GM18511 (cell line): Measurements from ENCODE around the gene ICAM5.
"Not testable (repeated sequence)": the region's sequence is repeated elsewhere in the genome, so short reads cannot be mapped to it uniquely, and the experiment has no call there.

Experiments used
- ATAC-seq: cut with Tn5 transposase; IDR thresholded peaks from one replicate; pipeline ENCODE4 v1.9.1; 2021; ENCODE audit warnings: mild to moderate bottlenecking, moderate library complexity; ENCODE audit not compliant: unreplicated experiment

The ICAM5 gene

GRCh38 chr19:10269333-10270179 is 20.2 kb upstream of the ICAM5 start:
- ATAC-seq = no peak

GRCh38 chr19:10270180-10270615 is 19.6 kb upstream of the ICAM5 start:
- ATAC-seq = peak; percentile 42

DNA sequence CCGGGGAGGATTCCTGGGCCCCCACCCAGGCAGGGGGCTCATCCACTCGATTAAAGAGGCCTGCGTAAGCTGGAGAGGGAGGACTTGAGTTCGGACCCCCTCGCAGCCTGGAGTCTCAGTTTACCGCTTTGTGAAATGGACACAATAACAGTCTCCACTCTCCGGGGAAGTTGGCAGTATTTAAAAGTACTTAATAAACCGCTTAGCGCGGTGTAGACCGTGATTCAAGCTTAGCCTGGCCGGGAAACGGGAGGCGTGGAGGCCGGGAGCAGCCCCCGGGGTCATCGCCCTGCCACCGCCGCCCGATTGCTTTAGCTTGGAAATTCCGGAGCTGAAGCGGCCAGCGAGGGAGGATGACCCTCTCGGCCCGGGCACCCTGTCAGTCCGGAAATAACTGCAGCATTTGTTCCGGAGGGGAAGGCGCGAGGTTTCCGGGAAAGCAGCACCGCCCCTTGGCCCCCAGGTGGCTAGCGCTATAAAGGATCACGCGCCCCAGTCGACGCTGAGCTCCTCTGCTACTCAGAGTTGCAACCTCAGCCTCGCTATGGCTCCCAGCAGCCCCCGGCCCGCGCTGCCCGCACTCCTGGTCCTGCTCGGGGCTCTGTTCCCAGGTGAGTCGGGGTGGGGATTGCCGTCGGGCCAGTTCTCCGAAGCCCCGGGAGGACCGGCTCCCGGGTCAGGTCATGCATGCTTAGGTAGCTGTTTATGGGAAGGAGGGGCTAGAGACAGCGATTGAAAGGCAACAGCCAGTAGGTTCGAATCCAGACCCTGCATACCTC is 18.9 kb upstream of the ICAM5 start, which contains the start of gene ICAM1:
ICAM1 (plus strand) TSS at position 505 of the 779 bp plus-strand sequence; CDS start at position 545, 40 bp downstream.
- ATAC-seq = peak; percentile 68

- ATAC-seq = peak; percentile 42
These were observed 18.1 kb upstream of the ICAM5 start for GRCh38 chr19:10271543-10272086.

GRCh38 chr19:10274589-10274988 is 15.2 kb upstream of the ICAM5 start:
- ATAC-seq = no peak

DNA sequence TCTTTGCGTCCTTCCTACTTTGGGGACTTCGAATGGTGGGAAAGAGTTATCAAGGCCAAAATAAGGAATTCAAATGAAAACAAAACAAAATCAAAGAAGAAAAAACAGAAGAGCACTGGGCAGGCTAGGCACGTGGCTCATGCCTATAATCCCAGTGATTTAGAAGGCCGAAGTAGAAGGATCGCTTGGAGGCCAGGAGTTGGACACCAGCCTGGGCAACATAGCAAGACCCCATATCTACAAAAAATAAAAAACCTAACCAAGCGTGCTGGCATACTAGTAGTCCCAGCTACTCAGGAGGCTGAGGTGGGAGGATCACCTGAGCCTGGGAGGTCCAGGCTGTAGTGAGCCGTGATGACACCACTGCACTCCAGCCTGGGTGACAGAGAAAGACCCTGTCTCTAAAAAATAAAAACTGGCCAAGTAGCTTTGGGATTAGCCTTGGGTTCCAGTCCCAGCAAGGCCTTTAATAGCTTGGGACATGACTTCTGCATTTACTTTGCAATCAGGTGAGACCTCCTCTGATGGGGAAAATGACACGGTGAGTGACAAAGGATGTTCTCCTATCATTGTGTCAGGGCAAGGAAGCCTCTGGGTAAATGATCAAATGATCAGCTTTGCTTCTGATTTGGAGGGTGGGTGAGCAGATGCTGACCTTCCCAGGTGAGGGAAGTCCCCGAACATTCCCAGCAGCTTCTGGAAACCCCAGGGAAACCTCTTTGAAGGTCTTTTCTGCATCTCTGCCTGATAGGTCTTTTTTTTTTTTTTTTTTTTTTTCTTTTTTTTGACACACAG is 11.8 kb upstream of the ICAM5 start:
- ATAC-seq = no peak

GRCh38 chr19:10278935-10279334 is 10.8 kb upstream of the ICAM5 start:
- no peak for ATAC-seq

DNA sequence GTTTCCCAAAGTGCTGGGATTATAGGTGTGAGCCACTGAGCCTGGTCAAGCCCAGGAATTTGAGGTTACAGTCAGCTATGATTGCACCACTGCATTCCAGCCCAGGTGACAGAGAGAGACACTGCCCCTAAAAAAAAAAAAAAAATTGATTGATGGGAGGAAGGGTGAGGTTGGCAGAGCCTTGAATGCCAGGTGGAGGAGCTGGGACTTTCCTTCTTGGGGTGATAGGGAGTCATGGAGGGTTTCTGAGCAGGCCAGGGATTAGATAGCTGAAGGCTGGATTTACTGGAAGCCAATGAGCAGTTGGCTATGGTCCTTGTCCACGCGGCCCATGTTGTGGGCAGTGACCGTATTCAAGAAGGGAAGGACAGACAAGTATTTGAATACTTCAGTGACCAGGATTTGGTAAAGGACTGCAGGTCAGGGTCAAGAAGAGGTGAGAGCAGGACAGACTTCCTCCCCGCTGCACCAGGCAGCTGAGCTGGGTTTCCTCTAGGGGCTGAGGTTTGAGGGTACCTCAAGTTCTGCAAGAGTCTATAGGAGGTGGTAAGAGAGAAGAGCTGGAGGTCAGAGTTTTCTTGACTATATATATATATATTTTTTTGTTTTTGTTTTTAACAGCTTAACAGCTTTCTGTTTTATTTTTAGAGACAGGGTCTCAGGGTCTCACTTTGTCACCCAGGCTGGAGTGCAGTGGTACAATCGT is 9.9 kb upstream of the ICAM5 start:
- ATAC-seq = no peak

DNA sequence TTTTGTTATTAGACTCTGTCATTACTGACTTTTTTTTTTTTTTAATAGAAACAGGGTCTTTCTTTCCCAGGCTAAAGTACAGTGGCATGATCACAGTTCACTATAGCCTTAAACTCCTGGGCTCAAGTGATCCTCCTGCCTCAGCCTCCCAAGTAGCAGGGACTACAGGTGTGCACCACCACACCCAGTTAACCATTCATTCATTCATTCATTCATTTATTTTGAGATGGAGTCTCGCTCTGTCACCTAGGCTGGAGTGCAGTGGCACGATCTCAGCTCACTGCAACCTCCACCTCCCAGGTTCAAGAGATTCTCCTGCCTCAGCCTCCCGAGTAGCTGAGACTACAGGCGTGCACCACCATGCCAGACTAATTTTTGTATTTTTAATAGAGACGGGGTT is 7.7 kb upstream of the ICAM5 start:
- ATAC-seq = not testable (repeated sequence)

GRCh38 chr19:10283301-10284064 is 6.3 kb upstream of the ICAM5 start:
- ATAC-seq = no peak

- ATAC-seq = no peak
These were observed 5.4 kb upstream of the ICAM5 start for GRCh38 chr19:10284065-10284959.

DNA sequence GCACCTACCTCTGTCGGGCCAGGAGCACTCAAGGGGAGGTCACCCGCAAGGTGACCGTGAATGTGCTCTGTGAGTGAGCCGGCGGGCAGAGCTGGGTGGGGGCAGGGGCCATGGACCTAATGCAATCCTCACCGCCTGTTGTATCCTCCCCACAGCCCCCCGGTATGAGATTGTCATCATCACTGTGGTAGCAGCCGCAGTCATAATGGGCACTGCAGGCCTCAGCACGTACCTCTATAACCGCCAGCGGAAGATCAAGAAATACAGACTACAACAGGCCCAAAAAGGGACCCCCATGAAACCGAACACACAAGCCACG is 4.8 kb upstream of the ICAM5 start:
- no peak for ATAC-seq

- no peak for ATAC-seq
These were observed 4.4 kb upstream of the ICAM5 start for GRCh38 chr19:10285393-10285792.

- no peak for ATAC-seq
These were observed 2.7 kb upstream of the ICAM5 start, which contains the start of gene ICAM4 for GRCh38 chr19:10286803-10287737. Gene ICAM4, plus strand, starts transcription at chr19:10286955. Its CDS starts 58 bp downstream, at chr19:10287013.

- ATAC-seq = no peak
These were observed 1.0 kb upstream of the ICAM5 start for GRCh38 chr19:10288662-10289166.

DNA sequence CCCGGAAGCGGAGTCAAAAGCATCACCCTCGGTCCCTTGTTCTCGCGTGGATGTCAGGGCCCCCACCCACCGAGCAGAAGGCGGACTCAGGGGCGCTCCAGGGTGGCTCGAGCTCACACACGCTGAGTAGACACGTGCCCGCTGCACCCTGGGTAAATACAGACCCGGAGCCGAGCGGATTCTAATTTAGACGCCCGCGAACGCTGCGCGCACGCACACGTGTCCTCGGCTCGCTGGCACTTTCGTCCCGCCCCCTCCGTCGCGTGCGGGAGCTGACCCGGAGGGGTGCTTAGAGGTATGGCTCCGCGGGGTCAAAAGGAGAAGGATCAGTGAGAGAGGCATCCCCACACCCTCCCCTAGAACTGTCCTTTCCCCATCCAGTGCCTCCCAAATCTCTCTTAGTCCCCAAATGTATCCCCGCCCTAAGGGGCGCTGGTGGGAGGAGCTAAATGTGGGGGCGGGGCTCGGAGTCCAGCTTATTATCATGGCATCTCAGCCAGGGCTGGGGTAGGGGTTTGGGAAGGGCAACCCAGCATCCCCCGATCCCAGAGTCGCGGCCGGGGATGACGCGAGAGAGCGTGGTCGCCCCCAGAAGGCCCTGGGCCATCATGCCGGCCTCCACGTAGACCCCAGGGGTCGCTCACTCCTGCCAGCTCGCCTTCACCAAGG is 451 bp upstream of the ICAM5 start:
- no peak for ATAC-seq
